Stimulated activated naive B cell treated with anti-CD40 and anti-IgM and Interleukin-4, amounts not matched to agents 10 μg/mL and 1 μg/mL and 100 μg/mL, for 72 hours (primary cell): Measurements from ENCODE around the gene KIF12.

Source experiments
- ATAC-seq, 2 donors: fragments of 150-1000 bp; cut with Tn5 transposase; replicated peaks; 2 replicates each; pipeline ENCODE4 v1.10.0; 2021; ENCODE audit warnings: moderate library complexity in 1 of 2
- DNase-seq: peaks from one replicate; pipeline ENCODE4 v3.0.0; 2021
- H3K27ac Mint-ChIP-seq: one replicate; pipeline ENCODE4 v1.8.0; 2022; ENCODE audit warnings: mild to moderate bottlenecking, mixed read lengths
- H3K27me3 Mint-ChIP-seq, 2 donors: one replicate each; pipeline ENCODE4 v1.8.0; 2022; ENCODE audit warnings: mixed read lengths in 2 of 2
- H3K36me3 Mint-ChIP-seq, 2 donors: one replicate each; pipeline ENCODE4 v1.8.0; 2022; ENCODE audit warnings: mixed read lengths in 2 of 2, mild to moderate bottlenecking in 1 of 2
- H3K4me1 Mint-ChIP-seq, 2 donors: one replicate each; pipeline ENCODE4 v1.8.0; 2022; ENCODE audit warnings: mixed read lengths in 2 of 2, mild to moderate bottlenecking in 1 of 2
- H3K4me3 Mint-ChIP-seq, 2 donors: one replicate each; pipeline ENCODE4 v1.8.0; 2022; ENCODE audit warnings: mild to moderate bottlenecking in 2 of 2, mixed read lengths in 2 of 2, moderate library complexity in 1 of 2
- H3K9me3 Mint-ChIP-seq, 2 donors: one replicate each; pipeline ENCODE4 v1.8.0; 2022; ENCODE audit warnings: mixed read lengths in 2 of 2, mild to moderate bottlenecking in 1 of 2

Gene KIF12

DNA sequence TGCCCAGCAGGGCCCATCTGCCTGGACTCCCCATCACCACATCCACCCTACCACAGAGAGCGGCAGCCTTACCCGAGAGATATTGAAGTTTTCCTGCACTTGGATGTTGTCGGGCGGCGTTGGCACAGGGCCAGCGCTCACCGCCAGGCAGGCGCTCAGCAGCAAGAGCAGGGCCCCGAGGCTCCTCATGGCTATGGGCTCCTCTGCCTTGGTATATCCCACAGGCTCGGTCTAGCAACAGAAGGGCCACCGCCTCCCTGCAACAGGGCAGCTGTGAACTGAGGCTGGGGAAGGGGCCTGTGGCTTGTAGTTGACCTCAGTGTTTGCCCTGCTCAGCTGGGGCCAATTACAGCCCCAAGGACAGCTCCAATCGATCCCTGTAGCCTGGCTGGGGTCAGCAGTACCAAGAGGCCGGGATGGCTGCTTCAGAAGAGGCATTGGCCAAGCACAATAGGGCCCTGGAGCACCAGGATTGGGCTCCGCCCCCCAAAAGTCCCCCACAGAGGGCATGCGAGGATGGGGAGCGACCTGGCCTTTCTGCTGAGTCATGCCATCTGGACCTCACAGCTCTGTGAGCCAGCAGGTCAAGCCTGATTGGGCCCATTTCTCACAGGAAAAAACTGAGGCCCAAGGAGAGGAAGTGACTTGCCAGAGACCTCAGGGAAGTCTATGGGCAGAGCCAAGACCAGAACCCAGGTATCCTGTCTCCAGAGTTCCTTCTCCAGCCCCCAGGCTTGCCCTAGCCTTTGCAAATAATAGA, 20.9 kb downstream of the KIF12 start, which contains the start of gene AMBP:
TSS of gene AMBP (minus strand) at position 280 of the 760 bp plus-strand sequence. CDS start at position 189, 91 bp downstream.
- H3K36me3 Mint-ChIP-seq = no peaks in the 10 kb centered on the region

DNA sequence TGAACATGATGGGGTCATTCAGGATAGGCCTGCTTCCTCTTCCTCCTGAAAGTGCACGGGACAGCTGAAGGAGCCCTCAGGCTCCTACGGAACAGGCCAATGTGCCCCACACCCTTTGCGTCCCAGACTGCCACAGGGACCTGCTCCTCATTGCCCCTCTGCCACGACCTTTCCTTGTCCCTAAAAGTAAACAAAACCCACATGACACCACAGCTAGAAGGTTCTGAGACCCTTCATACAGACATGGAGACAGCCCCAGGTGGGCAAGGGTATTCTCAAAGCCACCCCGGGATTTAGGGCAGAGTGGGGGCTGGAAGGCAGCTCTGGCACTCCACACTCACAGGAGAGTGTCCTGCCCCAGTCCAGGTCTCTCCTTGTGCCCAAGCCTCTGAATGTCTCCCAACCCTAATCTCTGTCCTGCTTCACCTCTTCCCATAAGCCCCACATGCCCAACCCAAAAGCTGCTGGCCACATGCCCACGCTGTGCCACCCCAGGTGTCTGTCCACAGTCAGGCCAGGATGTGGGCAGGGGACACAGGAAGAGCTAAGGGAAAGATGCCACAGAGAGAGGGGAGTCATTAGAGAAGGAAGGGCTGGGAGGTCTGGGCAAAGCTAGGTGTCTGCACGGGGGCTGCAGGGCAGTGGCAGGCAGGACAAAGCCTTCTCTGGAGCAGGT, 21.8 kb downstream of the KIF12 start:
- H3K27me3 Mint-ChIP-seq = peaks cover 23 to 31% of the 10 kb centered on the region in 2 donors
- no peak overlapping the region for H3K27ac Mint-ChIP-seq
- no peaks in the 10 kb centered on the region for H3K4me1 Mint-ChIP-seq
- no peak for DNase-seq
- no peak for ATAC-seq
- no peak overlapping the region for H3K4me3 Mint-ChIP-seq
- no peaks in the 10 kb centered on the region for H3K36me3 Mint-ChIP-seq
- no peaks in the 10 kb centered on the region for H3K9me3 Mint-ChIP-seq

More for the DNA sequence above, 20.9 kb downstream of the KIF12 start, which contains the start of gene AMBP:
- DNase-seq = no peak
- H3K4me3 Mint-ChIP-seq = no peak within 1 kb of the TSS
- ATAC-seq = no peak
- H3K4me1 Mint-ChIP-seq = peaks cover 0 to 1% of the 10 kb centered on the region in 2 donors
- no peak within 1 kb of the TSS for H3K27ac Mint-ChIP-seq
- H3K27me3 Mint-ChIP-seq = peaks cover 23 to 31% of the 10 kb centered on the region in 2 donors
- no peaks in the 10 kb centered on the region for H3K9me3 Mint-ChIP-seq

DNA sequence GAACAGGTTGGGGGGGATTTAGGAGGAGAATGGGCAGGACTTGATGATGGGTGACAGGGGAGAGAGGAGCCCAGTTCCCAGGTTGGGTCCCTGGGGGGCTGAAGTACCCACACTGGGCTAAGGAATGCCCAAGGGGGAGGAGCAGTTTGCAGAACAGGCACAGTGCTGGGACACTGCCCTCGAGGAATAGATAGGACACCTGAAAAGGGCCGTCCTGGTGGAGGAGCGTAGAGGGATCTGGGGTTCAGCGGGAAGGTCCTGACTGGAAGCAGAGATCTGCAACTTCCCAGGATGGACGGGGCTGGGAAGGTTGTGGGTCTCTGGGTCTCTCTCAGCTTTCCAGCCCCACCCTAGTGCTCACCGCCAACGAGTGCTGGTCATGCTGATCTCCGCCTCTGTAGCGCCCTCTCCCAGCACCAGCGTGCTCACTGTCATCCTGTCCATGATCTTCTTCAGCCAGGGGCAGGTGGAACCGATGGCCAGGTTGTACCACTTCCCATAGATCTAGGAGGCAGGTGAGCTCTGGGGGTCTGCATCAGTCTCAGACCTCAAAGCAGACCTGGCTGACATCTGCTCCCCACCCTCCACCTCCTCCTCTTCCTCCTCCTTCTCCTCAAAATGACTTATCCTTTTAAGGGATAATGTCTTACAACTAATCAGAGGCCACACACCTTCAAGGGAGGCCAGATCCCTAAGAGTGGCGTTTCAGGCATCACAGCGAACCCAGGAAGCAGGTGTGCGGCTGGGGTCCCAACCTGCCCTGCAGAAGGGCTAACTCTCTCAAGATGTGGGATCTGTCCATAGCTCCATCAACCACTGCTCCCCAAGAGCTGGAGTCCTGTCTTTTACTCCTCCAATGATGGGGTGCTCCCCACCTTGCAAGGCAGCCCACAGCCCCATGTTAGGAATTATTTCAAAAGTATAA, 22.6 kb downstream of the KIF12 start:
- no peaks in the 10 kb centered on the region for H3K4me1 Mint-ChIP-seq
- H3K9me3 Mint-ChIP-seq = no peaks in the 10 kb centered on the region
- peaks cover 23 to 31% of the 10 kb centered on the region in 2 donors for H3K27me3 Mint-ChIP-seq
- no peak for ATAC-seq
- no peak overlapping the region for H3K27ac Mint-ChIP-seq
- DNase-seq = no peak
- H3K4me3 Mint-ChIP-seq = no peak overlapping the region
- H3K36me3 Mint-ChIP-seq = no peaks in the 10 kb centered on the region

GRCh38 chr9:114075602-114076001, 23.5 kb downstream of the KIF12 start:
- DNase-seq (no peak), ATAC-seq (no peak)
- Mint-ChIP-seq H3K27ac (no peak overlapping the region), H3K36me3 (no peaks in the 10 kb centered on the region), H3K27me3 (peaks cover 23 to 31% of the 10 kb centered on the region in 2 donors), H3K9me3 (peaks cover 0 to 4% of the 10 kb centered on the region in 2 donors), H3K4me1 (no peaks in the 10 kb centered on the region), H3K4me3 (no peak overlapping the region)

GRCh38 chr9:114072184-114073140, 26.6 kb downstream of the KIF12 start:
- DNase-seq (no peak), ATAC-seq (no peak)
- Mint-ChIP-seq H3K4me1 (no peaks in the 10 kb centered on the region), H3K4me3 (no peak overlapping the region), H3K36me3 (no peaks in the 10 kb centered on the region), H3K27ac (no peak overlapping the region), H3K27me3 (peaks cover 22 to 31% of the 10 kb centered on the region in 2 donors), H3K9me3 (peaks cover 0 to 4% of the 10 kb centered on the region in 2 donors)

GRCh38 chr9:114071197-114071795, 27.8 kb downstream of the KIF12 start:
- H3K36me3 Mint-ChIP-seq = no peaks in the 10 kb centered on the region
- no peaks in the 10 kb centered on the region for H3K4me1 Mint-ChIP-seq
- H3K4me3 Mint-ChIP-seq = no peak overlapping the region
- H3K9me3 Mint-ChIP-seq = peaks cover 0 to 4% of the 10 kb centered on the region in 2 donors
- no peak for DNase-seq
- peaks cover 10 to 20% of the 10 kb centered on the region in 2 donors for H3K27me3 Mint-ChIP-seq
- no peak for ATAC-seq
- no peak overlapping the region for H3K27ac Mint-ChIP-seq

GRCh38 chr9:114070188-114071103, 28.6 kb downstream of the KIF12 start:
- Mint-ChIP-seq H3K4me3 (no peak overlapping the region), H3K36me3 (no peaks in the 10 kb centered on the region)
- no peak for ATAC-seq

GRCh38 chr9:114069476-114070187, 29.5 kb downstream of the KIF12 start:
- no peaks in the 10 kb centered on the region for H3K4me1 Mint-ChIP-seq
- H3K9me3 Mint-ChIP-seq = peaks cover 0 to 4% of the 10 kb centered on the region in 2 donors
- no peak for ATAC-seq

More at GRCh38 chr9:114070188-114071103, 28.6 kb downstream of the KIF12 start:
- H3K27me3 Mint-ChIP-seq = peaks cover 2 to 12% of the 10 kb centered on the region in 2 donors
- DNase-seq = no peak
- no peak overlapping the region for H3K27ac Mint-ChIP-seq
- no peaks in the 10 kb centered on the region for H3K4me1 Mint-ChIP-seq
- peaks cover 0 to 4% of the 10 kb centered on the region in 2 donors for H3K9me3 Mint-ChIP-seq

DNA sequence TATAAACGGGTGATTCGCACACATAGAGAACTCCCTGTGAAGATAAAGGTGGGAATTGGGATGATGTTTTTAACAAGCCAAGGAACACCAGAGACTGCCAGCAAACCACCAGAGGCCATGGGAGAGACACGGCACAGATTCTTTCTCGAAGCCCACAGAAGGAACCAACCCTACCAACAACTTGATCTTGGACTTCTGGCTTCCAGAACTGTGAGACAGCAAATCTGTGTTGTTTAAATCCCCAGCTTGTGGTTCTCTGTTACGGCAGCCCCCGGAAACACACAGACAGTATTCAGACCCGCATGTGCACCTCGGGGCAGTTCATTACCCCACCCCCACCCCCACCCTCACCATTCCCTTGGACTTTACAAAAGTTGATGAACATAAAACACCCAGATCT, 33.8 kb downstream of the KIF12 start:
- Mint-ChIP-seq H3K4me3 (no peak overlapping the region), H3K36me3 (peaks cover 3 to 4% of the 10 kb centered on the region in 2 donors), H3K4me1 (peaks cover 3 to 5% of the 10 kb centered on the region in 2 donors), H3K9me3 (peaks cover 0 to 3% of the 10 kb centered on the region in 2 donors), H3K27ac (no peak overlapping the region), H3K27me3 (peaks cover 13 to 17% of the 10 kb centered on the region in 2 donors)
- no peak for DNase-seq
- no peak for ATAC-seq

More at GRCh38 chr9:114069476-114070187, 29.5 kb downstream of the KIF12 start:
- H3K4me3 Mint-ChIP-seq = no peak overlapping the region
- H3K36me3 Mint-ChIP-seq = no peaks in the 10 kb centered on the region
- no peak overlapping the region for H3K27ac Mint-ChIP-seq
- DNase-seq = no peak
- H3K27me3 Mint-ChIP-seq = peaks cover 0 to 6% of the 10 kb centered on the region in 2 donors

- H3K36me3 Mint-ChIP-seq = peaks cover 3 to 4% of the 10 kb centered on the region in 2 donors
- no peak for DNase-seq
- peaks cover 0 to 3% of the 10 kb centered on the region in 2 donors for H3K9me3 Mint-ChIP-seq
- H3K27me3 Mint-ChIP-seq = peaks cover 13 to 17% of the 10 kb centered on the region in 2 donors
- H3K4me1 Mint-ChIP-seq = peaks cover 7 to 24% of the 10 kb centered on the region in 2 donors
- no peak overlapping the region for H3K27ac Mint-ChIP-seq
- no peak overlapping the region for H3K4me3 Mint-ChIP-seq
- ATAC-seq = no peak
Measured at GRCh38 chr9:114061830-114062474, 37.1 kb downstream of the KIF12 start.

- DNase-seq (no peak), ATAC-seq (no peak)
- Mint-ChIP-seq H3K4me1 (peaks cover 9 to 30% of the 10 kb centered on the region in 2 donors), H3K36me3 (peaks cover 3 to 4% of the 10 kb centered on the region in 2 donors), H3K9me3 (peaks cover 0 to 3% of the 10 kb centered on the region in 2 donors), H3K27ac (no peak overlapping the region), H3K27me3 (peaks cover 13 to 17% of the 10 kb centered on the region in 2 donors), H3K4me3 (no peak overlapping the region)
Measured at GRCh38 chr9:114061292-114061691, 37.8 kb downstream of the KIF12 start.
